ENCODE measurements around the gene ANO8.
A peak's percentile ranks its signal among the peaks of the same experiment; 100 is the strongest.
"Not testable (repeated sequence)": the region's sequence is repeated elsewhere in the genome, so short reads cannot be mapped to it uniquely, and the experiment has no call there.

The ANO8 gene

DNA sequence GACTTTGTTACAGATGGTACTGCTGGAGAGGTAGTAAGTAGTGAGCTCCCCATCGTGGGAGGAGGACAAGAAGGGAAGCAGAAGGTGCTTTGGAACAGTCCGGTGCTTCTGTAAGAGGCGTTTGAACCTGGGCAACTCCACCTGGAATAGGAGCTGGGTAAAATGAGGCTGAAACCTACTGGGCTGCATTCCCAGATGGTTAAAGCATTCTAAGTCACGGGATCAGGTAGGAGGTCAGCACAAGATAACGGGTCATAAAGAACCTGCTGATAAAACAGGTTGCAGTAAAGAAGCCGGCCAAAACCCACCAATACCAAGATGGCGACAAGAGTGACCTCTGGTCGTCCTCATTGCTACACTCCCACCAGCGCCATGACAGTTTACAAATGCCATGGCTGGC, 47.9 kb downstream of the ANO8 start:
- DNase-seq: no peak
- no peak for ATAC-seq

DNA sequence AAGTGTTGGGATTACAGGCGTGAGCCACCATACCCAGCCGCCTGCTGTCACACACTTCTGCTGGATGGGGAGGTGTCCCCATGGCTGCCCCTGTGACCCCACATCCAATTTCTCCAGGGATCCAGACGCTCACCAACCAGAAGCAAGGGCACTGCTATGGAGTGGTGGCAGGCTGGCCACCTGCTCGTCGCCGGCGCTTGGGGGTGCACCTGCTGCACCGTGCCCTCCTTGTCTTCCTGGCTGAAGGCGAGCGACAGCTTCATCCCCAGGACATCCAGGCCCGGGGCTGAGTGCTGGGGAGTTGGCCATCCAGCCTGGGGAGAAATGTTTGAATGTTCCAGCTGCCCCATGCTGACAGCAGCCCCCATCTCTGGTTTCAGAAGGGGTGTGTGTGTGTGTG, 48.4 kb downstream of the ANO8 start:
- ATAC-seq (no peak), DNase-seq (no peak)

DNA sequence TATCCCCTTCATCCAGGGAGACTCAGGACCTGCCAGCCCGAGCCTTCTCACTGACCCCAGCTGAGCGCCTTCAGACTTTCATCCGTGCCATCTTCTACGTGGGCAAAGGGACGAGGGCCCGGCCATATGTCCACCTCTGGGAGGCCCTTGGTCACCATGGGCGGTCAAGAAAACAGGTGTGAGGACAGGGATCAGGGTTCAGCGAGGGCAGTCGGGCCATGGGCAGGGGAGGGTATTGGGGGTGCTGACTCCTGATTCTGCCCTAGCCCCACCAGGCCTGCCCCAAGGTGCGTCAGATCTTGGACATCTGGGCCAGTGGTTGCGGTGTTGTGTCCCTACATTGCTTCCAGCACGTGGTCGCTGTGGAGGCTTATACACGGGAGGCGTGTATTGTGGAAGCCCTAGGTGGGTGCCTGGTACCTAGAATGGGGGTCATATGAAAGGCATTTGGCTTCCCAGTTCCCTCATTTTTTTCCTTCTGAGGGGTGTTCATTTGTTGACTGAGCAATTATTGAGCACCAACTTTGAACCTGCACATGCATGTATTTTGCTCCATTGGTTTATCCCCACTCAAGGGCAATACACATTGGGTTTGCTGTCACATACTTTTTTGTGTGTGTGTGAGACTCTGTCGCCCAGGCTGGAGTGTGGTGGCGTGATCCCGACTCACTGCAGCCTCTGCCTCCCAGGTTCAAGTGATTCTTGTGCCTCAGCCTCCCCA, 49.1 kb downstream of the ANO8 start:
- DNase-seq (no peak), ATAC-seq (no peak)

DNA sequence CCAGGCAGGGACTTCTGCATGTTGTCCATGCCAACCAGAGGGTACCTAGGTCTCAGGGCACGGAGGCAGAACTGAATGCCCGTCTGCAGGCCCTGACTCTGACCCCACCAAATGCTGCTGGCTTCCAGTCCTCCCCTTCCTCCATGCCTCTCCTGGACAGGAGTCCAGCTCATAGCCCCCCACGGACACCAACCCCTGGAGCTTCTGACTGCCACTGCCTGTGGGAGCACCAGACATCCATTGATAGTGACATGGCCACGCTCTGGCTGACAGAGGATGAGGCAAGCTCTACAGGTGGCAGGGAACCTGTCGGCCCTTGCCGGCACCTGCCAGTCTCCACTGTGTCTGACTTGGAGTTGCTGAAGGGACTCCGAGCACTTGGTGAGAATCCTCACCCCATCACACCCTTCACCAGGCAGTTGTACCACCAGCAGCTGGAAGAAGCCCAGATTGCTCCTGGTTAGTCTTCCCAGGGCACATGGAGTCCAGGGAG, 51.1 kb downstream of the ANO8 start:
- DNase-seq (no peak), ATAC-seq (no peak)

- DNase-seq (peak; percentile 89), ATAC-seq (peak; percentile 89)
Measured at GRCh38 chr19:17282488-17283125, 52.0 kb downstream of the ANO8 start.

GRCh38 chr19:17281391-17282304, 53.0 kb downstream of the ANO8 start, which contains the start of gene ANKLE1:
Gene ANKLE1, plus strand, starts transcription at chr19:17281901. Its CDS starts 20 bp downstream, at chr19:17281921.
- peak; percentile 58 for ATAC-seq

DNA sequence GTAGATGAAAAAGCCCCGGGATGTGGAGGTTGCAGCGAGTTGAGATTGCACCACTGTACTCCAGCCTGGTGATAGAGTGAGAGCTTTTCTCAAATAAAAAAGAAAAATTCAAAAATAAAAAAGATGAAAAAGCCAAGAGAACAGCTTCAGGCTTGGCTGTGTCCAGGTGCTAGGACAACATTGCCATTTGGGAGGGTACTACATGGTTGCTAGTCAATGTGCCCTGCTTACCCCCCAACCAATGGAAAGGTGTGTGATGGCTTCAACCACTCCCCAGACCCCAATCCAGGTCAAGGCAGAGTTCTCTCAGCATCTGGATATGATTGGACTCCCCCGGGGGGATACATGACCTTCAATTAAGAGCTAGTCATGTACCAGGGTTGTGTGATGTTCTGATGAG, 55.2 kb downstream of the ANO8 start:
- DNase-seq (no peak), ATAC-seq (no peak)

More at GRCh38 chr19:17281391-17282304, 53.0 kb downstream of the ANO8 start, which contains the start of gene ANKLE1:
- peak; percentile 82 for DNase-seq

- ATAC-seq: no peak
Measured at GRCh38 chr19:17275441-17276175, 59.0 kb downstream of the ANO8 start.

GRCh38 chr19:17274892-17275291, 59.8 kb downstream of the ANO8 start:
- DNase-seq, ATAC-seq: not testable (repeated sequence)

More at GRCh38 chr19:17275441-17276175, 59.0 kb downstream of the ANO8 start:
- DNase-seq: no peak
